Natural killer cell (primary cell): ENCODE measurements around the gene SORBS1. TPM values are rescaled to one million over a fixed set of nuclear protein-coding genes. Genes with fewer than 3 reads are reported as not detected.

Experiments used
- ATAC-seq, 3 donors: fragments of 150-1000 bp in 2 of 3; fragments of 200-7000 bp in 1 of 3; cut with Tn5 transposase; 1 replicate in 1 of 3; 2 replicates in 2 of 3; pipeline ENCODE4 v1.10.0; 2021; ENCODE audit warnings: mild to moderate bottlenecking in 2 of 3, moderate library complexity in 2 of 3
- DNase-seq, 2 donors: peaks; one replicate each; pipeline versions ENCODE4 v3.0.0 to v3.0.0-alpha.2; 2013 to 2021; ENCODE audit warnings: mixed read lengths in 1 of 2
- H3K27ac ChIP-seq: one replicate; pipeline ENCODE4 v1.5.1; 2013; ENCODE audit warnings: mild to moderate bottlenecking, low read length
- H3K27me3 ChIP-seq: one replicate; pipeline ENCODE4 v1.6.1; 2013; ENCODE audit warnings: low read length; ENCODE audit not compliant: control insufficient read depth, insufficient read depth
- H3K36me3 ChIP-seq: one replicate; pipeline ENCODE4 v1.6.1; 2013; ENCODE audit warnings: low read length; ENCODE audit not compliant: control insufficient read depth, insufficient read depth
- H3K4me1 ChIP-seq: one replicate; pipeline ENCODE4 v1.6.1; 2013; ENCODE audit warnings: low read length; ENCODE audit not compliant: control insufficient read depth, insufficient read depth
- H3K4me3 ChIP-seq: one replicate; pipeline ENCODE4 v1.5.1; 2013; ENCODE audit warnings: low read length
- H3K9me3 ChIP-seq: one replicate; pipeline ENCODE4 v1.6.1; 2013; ENCODE audit warnings: low read length; ENCODE audit not compliant: control insufficient read depth, insufficient read depth
- H3K27ac Mint-ChIP-seq, 2 donors: one replicate each; pipeline ENCODE4 v1.8.0; 2022; ENCODE audit warnings: mild to moderate bottlenecking in 2 of 2, mixed read lengths in 2 of 2, moderate library complexity in 1 of 2
- H3K27me3 Mint-ChIP-seq, 2 donors: one replicate each; pipeline ENCODE4 v1.8.0; 2022; ENCODE audit warnings: low read depth in 2 of 2, mixed read lengths in 2 of 2
- H3K36me3 Mint-ChIP-seq: one replicate; pipeline ENCODE4 v1.8.0; 2022; ENCODE audit warnings: mixed read lengths
- H3K4me1 Mint-ChIP-seq, 2 donors: one replicate each; pipeline ENCODE4 v1.8.0; 2022; ENCODE audit warnings: mixed read lengths in 2 of 2
- H3K4me3 Mint-ChIP-seq: one replicate; pipeline ENCODE4 v1.8.0; 2022; ENCODE audit warnings: mild to moderate bottlenecking, moderate library complexity, mixed read lengths
- H3K9me3 Mint-ChIP-seq, 2 donors: one replicate each; pipeline ENCODE4 v1.8.0; 2022; ENCODE audit warnings: mixed read lengths in 2 of 2
- CTCF ChIP-seq: fragments of 200-600 bp; IDR thresholded peaks from one replicate; pipeline ENCODE4 v1.8.0; 2022; ENCODE audit warnings: antibody characterized with exemption
- WGBS: methylation state at CpG from one replicate; pipeline ENCODE4 v1.1.7; 2013; ENCODE audit warnings: missing lambda C conversion rate; ENCODE audit not compliant: insufficient coverage; 5-methylcytosine and 5-hydroxymethylcytosine counted together
- intact Hi-C: fragments of 100-400 bp; cut with micrococcal nuclease; formaldehyde crosslinking; loops from one replicate; pipeline ENCODE4 v1.14.2; 2022
- total RNA-seq, 4 donors: library from RNA; stranded (reverse); fragments of 120-200 nt in 1 of 4; gene quantifications; one replicate each; pipeline versions ENCODE4 v1.2.3 to v1.2.4, GENCODE V29; 2013 to 2022

SORBS1 gene
- total RNA-seq, 3 donors from 2014 or later (not counting 1 experiment from before 2014, with no cell fraction given) = 2.4 to 5.4 (median 2.8) TPM

DNA sequence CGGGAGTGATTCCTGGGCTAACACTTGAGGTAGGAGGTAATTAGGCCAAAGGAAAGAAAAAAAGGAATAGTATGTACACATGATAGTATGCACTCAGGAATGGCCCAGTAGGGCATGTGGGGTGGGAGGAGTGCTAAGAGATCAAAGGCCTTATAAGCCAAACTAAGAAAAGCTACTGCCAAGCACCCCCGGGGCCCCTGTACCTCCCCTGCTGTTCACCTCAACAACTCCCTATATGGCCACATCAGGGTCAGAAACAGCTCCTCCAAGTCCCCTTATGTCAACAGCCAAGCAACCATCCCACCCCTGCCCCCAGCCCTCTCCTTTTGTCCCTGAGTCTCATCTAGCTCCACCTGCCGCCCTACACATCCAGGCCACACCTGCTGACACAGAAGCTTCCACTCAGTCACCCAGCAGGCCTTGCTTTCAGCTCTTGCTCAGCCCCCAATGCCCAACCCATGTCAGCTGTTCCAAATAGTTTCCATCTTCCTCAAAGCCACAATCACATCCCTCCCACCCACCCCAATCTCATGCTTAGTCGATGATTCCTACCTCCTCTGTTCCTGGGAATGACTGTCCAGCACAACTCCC is 80.2 kb downstream of the SORBS1 start:
- Histone ChIP-seq H3K27ac (no peak overlapping the region), H3K4me3 (no peak overlapping the region), H3K36me3 (no peaks in the 10 kb centered on the region), H3K4me1 (no peaks in the 10 kb centered on the region), H3K27me3 (no peaks in the 10 kb centered on the region), H3K9me3 (no peaks in the 10 kb centered on the region)
- TF ChIP-seq CTCF = no peak
- Mint-ChIP-seq H3K36me3 (no peaks in the 10 kb centered on the region), H3K9me3 (no peaks in the 10 kb centered on the region), H3K4me1 (peaks cover 7 to 9% of the 10 kb centered on the region in 2 donors), H3K4me3 (no peak overlapping the region), H3K27ac (no peak overlapping the region), H3K27me3 (peaks cover 0 to 2% of the 10 kb centered on the region in 2 donors)
- 89% methylated on average over 4 of the region's 4 CpGs for WGBS
- ATAC-seq (no peak), DNase-seq (no peak)
- intact Hi-C loops = no loop called here

DNA sequence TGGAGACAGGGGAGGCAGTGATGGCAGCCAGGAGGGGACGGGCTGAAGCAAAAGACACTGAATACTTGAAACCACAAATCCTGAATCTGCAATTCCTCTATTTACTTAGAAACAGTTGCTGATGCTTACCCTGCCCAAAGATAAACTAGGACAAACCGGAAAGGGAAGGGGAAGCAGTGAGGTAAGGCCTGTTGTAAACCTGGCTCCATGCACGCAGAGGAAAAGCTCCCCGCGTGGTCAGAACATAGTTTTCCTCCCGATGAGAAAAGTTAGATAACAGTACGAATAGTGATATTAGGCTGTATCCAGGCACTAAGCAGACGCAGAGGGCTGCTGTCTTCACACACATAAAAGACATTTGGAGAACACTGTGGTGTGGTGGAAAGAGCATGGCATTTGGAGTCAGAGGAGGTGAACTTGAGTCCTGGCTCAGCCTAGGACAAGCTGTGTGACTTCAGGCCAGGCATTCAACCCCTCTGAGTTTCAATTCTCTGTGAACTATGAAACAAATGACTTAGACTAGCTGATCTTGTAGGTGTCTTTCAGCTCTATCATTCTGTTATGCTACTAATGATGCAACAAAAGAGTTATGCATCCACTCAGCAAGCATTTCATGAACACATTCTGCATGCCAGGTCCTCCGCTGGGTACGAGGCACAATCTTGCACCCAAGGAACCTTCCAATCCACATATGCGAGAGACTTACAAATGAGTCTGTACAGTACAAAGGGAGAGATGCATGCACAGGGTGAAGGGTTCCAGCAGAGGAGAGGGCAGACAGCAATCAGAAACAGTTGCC is 80.9 kb downstream of the SORBS1 start:
- Mint-ChIP-seq H3K4me3 (no peak overlapping the region), H3K27me3 (peaks cover 0 to 2% of the 10 kb centered on the region in 2 donors), H3K36me3 (no peaks in the 10 kb centered on the region), H3K27ac (no peak overlapping the region), H3K4me1 (peaks cover under 1 to 4% of the 10 kb centered on the region in 2 donors), H3K9me3 (no peaks in the 10 kb centered on the region)
- Histone ChIP-seq H3K4me1 (no peaks in the 10 kb centered on the region), H3K27me3 (no peaks in the 10 kb centered on the region), H3K27ac (no peak overlapping the region), H3K4me3 (no peak overlapping the region), H3K9me3 (no peaks in the 10 kb centered on the region), H3K36me3 (no peaks in the 10 kb centered on the region)
- DNase-seq (no peak), ATAC-seq (no peak)
- no peak for TF ChIP-seq CTCF
- intact Hi-C loops = no loop called here
- WGBS = 79% methylated on average over 11 of the region's 11 CpGs

DNA sequence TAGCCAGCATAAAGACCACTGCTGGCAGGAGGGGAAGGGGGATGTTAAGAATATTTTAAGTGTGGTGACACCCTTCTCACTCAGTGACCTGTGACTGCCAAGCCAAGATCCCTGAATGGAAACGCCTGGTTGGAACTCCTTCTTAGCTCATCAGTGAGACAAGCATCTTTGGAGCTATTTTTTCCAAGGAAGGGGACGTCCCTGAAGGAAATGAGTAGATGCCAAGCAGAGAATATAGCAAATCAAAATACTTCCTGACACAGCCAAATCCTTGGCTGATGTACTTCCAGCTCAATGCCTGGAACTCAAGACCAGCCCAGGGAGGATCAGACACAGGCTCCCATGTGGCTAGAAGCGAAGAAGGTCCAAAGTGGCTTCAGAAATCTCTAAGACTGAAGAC is 82.2 kb downstream of the SORBS1 start:
- Mint-ChIP-seq H3K4me3 (no peak overlapping the region), H3K9me3 (no peaks in the 10 kb centered on the region), H3K27ac (no peak overlapping the region), H3K36me3 (no peaks in the 10 kb centered on the region), H3K27me3 (peaks cover 0 to 2% of the 10 kb centered on the region in 2 donors), H3K4me1 (no peaks in the 10 kb centered on the region)
- no peak overlapping the region for H3K27ac ChIP-seq
- DNase-seq (no peak), ATAC-seq (no peak)
- TF ChIP-seq CTCF = no peak
- no peaks in the 10 kb centered on the region for H3K9me3 ChIP-seq
- 81% methylated on average over 3 of the region's 3 CpGs for WGBS
- H3K4me3 ChIP-seq = no peak overlapping the region
- no peaks in the 10 kb centered on the region for H3K4me1 ChIP-seq
- intact Hi-C loops = no loop called here
- H3K36me3 ChIP-seq = no peaks in the 10 kb centered on the region
- H3K27me3 ChIP-seq = no peaks in the 10 kb centered on the region
